ENCODE results near the gene GTF2A1L.

DNA sequence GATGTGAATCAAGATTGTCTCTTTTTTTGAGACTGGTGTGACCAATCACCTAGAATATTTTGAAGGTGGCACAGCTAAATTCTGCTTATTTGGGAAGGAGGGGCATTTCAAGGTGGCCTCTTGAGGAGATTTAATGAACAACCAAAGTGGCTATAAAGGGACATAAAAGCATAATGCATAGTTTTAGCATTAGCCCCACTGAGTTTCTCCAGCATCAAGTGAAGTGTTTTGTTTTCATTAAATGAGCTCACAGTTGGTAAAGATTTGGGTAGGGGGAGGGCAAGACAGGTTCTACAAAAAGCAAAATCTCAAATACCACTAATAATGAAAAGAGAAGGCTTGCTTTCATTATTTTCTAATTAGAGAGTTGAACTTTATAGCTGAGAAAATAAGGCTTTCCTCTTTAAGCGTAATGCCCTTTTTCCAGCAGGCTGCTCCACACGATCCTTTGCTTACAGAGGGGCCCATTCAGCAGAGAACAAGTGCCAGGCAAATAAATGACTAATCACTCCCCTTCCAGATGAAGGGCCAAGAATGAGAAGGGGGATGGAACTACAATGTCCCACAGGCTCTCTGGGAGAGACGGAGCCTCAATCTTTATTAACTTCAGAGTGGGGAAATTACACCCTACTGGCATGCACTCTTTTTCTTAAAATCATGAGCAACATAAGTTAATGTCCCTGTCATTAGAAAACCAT is 102.0 kb downstream of the GTF2A1L start:
- TF ChIP-seq, protein P1, sequence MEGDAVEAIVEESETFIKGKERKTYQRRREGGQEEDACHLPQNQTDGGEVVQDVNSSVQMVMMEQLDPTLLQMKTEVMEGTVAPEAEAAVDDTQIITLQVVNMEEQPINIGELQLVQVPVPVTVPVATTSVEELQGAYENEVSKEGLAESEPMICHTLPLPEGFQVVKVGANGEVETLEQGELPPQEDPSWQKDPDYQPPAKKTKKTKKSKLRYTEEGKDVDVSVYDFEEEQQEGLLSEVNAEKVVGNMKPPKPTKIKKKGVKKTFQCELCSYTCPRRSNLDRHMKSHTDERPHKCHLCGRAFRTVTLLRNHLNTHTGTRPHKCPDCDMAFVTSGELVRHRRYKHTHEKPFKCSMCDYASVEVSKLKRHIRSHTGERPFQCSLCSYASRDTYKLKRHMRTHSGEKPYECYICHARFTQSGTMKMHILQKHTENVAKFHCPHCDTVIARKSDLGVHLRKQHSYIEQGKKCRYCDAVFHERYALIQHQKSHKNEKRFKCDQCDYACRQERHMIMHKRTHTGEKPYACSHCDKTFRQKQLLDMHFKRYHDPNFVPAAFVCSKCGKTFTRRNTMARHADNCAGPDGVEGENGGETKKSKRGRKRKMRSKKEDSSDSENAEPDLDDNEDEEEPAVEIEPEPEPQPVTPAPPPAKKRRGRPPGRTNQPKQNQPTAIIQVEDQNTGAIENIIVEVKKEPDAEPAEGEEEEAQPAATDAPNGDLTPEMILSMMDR (IDR thresholded peaks at IDR 0.05), result no peak
- no peak for TF ChIP-seq POLR2A (IDR thresholded peaks at IDR 0.05)
